Activated naive CD4-positive, alpha-beta T cell treated with Interleukin-2 at 50 U/mL for 16 hours (primary cell): ENCODE measurements around the gene UBE2L5.

Experiments used
- DNase-seq: peaks from one replicate; pipeline ENCODE4 v3.0.0-alpha.2; 2020

The UBE2L5 gene

GRCh38 chr13:30422054-30422839 lies at the start of gene UBE2L5:
UBE2L5 (plus strand) TSS chr13:30422493; CDS start chr13:30427991, 5,498 bp downstream.
- DNase-seq = peak; percentile 72

GRCh38 chr13:30373727-30374126 lies 48.6 kb upstream of the UBE2L5 start:
- peak; percentile 51 for DNase-seq

- no peak for DNase-seq
Observed at GRCh38 chr13:30375265-30375835, 46.9 kb upstream of the UBE2L5 start.

- DNase-seq = peak; percentile 65
Observed at GRCh38 chr13:30376426-30377311, 45.6 kb upstream of the UBE2L5 start.

GRCh38 chr13:30377312-30377685 lies 45.0 kb upstream of the UBE2L5 start:
- DNase-seq = no peak

GRCh38 chr13:30378191-30378590 lies 44.1 kb upstream of the UBE2L5 start:
- DNase-seq = no peak

GRCh38 chr13:30381049-30381448 lies 41.2 kb upstream of the UBE2L5 start:
- DNase-seq = no peak

GRCh38 chr13:30382836-30383525 lies 39.3 kb upstream of the UBE2L5 start:
- no peak for DNase-seq

GRCh38 chr13:30388406-30389283 lies 33.6 kb upstream of the UBE2L5 start:
- DNase-seq = no peak

- no peak for DNase-seq
Observed at GRCh38 chr13:30391956-30392680, 30.2 kb upstream of the UBE2L5 start.

GRCh38 chr13:30392681-30393045 lies 29.6 kb upstream of the UBE2L5 start:
- no peak for DNase-seq

GRCh38 chr13:30394751-30395191 lies 27.5 kb upstream of the UBE2L5 start:
- no peak for DNase-seq

GRCh38 chr13:30395192-30396158 lies 26.8 kb upstream of the UBE2L5 start:
- peak; percentile 69 for DNase-seq

- peak; percentile 16 for DNase-seq
Observed at GRCh38 chr13:30396434-30397075, 25.7 kb upstream of the UBE2L5 start.

GRCh38 chr13:30398601-30399072 lies 23.7 kb upstream of the UBE2L5 start:
- no peak for DNase-seq

GRCh38 chr13:30400376-30400775 lies 21.9 kb upstream of the UBE2L5 start:
- DNase-seq = no peak

- no peak for DNase-seq
Observed at GRCh38 chr13:30401347-30401746, 20.9 kb upstream of the UBE2L5 start.

- DNase-seq = no peak
Observed at GRCh38 chr13:30403456-30403855, 18.8 kb upstream of the UBE2L5 start.

GRCh38 chr13:30404207-30404606 lies 18.1 kb upstream of the UBE2L5 start:
- no peak for DNase-seq
